PC-3 (cell line): Measurements from ENCODE around the gene EMILIN1.

Source experiments
- CTCF ChIP-seq: fragments of 300-600 bp; sonication (generic); conservative IDR thresholded peaks from 2 replicates; pipeline ENCODE4 v1.5.1; 2017; ENCODE audit warnings: antibody characterized with exemption, low read depth, mild to moderate bottlenecking, low read length
- EZH2 ChIP-seq: fragments of 300-600 bp; sonication (generic); IDR thresholded peaks from one replicate; pipeline ENCODE4 v1.6.1; 2017; ENCODE audit warnings: antibody characterized with exemption, mild to moderate bottlenecking, low read length; ENCODE audit not compliant: unreplicated experiment

DNA sequence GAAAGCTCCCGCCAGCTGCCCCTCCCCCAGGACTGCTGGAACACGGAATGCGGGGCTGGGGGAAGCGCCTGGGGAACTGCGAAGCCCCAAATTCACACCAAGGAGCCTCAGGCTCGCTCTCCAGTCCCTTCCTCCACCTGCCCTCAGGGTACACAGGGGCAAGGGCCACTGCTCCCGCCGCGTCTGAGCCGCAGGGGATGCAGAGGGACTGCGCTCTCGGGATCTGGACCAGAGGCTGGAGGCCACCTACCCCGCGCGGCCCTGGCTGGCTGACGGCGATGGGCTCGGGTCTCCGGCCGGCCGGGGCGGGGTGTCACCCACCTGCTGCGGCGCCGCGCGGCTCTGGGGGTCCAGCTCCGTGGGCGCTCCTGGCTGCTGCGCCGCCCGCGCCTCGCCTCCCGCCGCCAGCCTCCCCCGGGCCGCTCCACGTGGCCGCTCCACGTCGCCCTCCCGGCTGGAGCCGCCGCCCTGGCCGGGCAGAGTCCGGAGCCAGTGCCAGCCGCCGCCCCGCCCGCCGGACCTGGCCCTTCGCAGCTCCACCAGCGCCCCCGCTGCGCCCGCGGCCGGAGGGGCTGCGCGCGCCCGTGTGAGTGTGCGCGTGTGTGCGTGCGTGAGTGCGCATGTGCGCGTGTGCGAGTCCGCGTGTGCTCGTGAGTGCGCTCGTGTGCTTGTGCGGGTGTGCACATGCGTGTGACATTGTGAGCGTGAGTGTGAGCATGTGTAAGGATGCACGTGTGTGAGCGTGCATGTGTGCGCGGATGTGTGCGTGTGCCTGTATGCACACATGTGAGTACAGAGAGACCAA, 40.3 kb downstream of the EMILIN1 start, which contains the start of gene CGREF1:
- TF ChIP-seq CTCF: no peak
- no peak for TF ChIP-seq EZH2
